COLO668 (cell line): ENCODE results near the gene OR4C45.
"Not testable (repeated sequence)": the region's sequence is repeated elsewhere in the genome, so short reads cannot be mapped to it uniquely, and the experiment has no call there.

ENCODE experiments used
- DNase-seq: peaks from one replicate; lab custom pipeline; 2025; ENCODE audit not compliant: unreplicated experiment; lab: John Stamatoyannopoulos, UW

Gene OR4C45

DNA sequence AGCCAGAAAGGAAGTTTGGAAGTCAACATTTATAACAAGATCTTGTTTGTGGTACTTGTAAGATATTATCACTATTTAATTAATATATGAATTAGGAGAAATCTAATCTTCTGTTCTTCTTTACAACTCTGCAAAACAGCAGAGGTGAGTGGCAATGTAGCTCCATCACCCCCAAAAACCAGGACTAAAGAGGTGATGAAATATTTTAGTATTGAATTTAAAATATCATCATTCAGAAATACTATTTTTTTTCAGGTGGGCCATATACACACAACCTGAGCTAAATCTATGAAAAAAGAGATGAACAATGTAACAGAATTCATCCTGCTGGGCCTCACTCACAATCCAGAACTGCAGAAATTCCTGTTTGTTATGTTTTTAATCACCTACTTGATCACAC, at the start of gene OR4C45:
OR4C45 (plus strand) TSS at position 301 of the 400 bp plus-strand sequence.
- no peak for DNase-seq

DNA sequence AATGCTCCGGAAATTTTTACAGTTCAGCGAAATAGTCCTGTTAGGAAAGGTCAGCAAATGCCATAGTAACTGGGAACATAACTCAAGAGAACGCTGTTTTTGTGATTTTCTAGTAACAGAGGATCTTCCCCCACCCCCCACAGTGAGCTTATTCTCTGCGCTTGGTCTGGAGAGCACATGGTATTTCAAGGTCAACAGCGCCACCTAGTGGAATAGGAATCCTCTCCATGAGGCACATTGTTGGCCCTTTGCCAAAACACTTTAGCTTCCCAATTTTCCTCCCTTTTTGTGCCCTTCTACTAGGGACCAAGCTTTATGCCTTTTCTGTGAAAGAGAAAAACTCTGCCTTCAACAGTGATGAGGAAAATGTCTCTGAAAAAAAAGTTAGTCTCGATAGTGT, 37.1 kb upstream of the OR4C45 start:
- peak; percentile 39 for DNase-seq

DNA sequence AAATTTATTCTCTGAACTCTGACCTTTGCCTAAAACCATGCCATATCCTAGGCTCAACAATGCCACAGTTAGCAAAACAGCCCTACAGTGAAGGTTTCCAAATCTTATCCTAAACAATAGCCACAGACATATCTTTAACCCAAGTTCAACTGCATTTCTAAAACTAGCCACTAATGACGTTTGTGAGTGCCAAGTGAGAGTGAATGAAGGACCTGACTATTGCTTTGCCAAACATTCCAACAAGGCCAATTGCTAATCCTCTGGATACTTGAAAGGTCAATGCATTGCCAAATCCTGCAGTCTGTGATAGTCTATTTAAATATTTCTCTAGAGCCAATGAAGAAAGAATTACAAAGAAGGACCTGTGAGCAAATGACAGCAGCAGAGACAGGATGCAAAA, 2.5 kb upstream of the OR4C45 start:
- no peak for DNase-seq

DNA sequence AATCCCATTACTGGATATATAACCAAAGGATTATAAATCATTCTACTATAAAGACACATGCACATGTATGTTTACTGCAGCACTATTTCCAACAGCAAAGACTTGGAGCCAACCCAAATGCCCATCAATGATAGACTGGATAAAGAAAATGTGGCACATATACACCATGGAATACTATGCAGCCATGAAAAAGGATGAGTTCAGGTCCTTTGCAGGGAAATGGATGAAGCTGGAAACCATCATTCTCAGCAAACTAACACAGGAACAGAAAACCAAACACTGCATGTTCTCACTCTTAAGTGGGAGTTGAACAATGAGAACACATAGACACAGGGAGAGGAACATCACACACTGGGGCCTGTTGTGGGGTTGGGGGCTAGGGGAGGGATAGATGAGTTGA, 3.6 kb downstream of the OR4C45 start:
- not testable (repeated sequence) for DNase-seq

DNA sequence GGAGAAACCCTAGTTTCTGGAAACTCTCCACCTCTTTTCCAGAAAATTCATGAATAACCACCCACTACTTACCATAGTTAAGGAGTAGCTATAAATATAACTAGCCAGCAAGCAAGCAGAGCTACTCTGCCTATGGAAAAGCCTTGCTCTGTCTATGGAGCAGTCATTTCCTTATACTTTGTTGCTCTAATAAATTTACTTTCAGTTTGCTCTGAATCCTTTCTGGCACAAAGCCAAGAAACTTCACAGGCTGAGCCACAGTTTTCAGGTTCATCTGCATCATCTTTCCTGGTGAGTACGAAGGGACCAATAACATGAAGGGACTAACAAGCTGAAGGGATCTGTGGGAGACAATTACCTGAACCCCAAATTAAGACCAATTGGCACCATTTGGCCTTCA, 4.6 kb downstream of the OR4C45 start:
- DNase-seq: no peak

DNA sequence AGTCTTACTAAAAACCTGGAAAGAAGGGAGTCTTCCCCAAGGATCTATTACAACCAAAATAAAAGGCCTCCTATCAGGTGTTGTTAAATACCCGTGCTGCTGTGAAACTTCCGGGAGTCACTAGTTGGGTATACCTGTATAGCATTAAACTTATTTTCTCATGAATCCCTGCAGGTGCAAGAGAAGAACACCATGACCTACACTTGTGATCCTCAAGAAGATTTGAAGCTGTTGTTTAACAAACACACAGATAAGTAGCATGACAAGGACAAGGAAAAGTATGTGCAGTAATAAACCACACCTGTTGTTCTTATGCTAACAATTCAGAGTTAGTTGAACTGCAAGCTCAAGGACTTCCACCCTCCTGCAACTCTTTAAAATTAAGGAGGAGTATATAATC, 12.0 kb downstream of the OR4C45 start:
- DNase-seq: no peak

DNA sequence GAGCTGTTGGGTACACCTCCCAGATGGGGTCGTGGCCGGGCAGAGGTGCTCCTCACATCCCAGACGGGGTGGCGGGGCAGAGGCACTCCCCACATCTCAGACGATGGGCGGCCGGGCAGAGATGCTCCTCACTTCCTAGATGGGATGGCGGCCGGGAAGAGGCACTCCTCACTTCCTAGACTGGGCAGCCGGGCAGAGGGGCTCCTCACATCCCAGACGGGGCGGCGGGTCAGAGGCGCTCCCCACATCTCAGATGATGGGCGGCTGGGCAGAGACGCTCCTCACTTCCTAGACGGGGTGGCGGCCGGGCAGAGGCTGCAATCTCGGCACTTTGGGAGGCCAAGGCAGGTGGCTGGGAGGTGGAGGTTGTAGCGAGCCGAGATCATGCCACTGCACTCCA, 30.4 kb downstream of the OR4C45 start:
- DNase-seq: not testable (repeated sequence)

DNA sequence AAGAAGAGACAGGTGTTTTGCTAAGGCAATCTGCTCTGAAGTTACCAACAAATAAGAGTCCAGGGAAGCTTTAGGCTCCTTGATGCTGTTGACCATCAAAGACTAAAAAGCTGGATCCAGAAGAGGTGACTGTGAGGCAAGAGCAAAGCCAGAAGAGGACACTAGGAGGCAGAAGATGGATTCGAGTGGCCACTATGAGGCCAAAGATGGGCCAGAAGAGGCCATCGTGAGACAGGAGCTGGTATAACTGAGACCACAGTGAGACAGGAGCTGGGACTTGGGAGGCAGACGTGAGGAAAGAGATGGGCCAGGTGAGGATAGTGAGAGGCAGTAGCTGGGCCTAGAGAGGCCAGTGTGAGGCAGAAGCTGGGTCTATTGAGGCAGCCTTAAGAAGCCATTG, 37.7 kb downstream of the OR4C45 start:
- no peak for DNase-seq

DNA sequence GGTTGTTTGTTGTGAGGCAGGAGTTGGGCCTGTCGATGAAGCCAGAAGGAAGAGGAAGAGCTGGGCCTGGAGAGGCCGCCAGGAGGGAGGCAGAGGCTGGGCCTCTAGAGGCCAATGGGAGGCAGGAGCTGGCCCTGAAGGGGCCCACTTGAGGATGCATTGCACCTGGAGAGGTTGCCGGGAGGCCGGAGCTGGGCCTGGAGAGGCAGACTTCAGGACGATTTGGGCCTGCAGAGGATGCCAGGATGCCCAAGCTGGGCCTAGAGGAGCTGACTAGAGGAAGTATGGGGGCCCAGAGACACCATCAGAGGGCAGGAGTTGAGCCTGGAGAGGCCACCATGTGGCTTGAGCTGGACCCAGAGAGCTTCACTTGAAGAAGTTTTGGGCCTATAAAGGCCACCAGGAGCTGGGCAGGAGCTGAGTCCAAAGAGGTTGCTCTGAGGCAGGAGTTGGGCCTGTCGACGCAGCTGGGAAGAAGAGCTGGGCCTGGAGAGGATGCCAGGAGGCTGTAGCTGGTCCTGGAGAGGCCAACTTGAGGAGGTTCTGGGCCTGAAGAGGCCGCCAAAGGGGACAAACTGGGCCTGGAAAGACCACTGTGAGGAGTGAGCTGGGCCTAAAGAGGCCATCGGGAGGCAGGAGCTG, 39.0 kb downstream of the OR4C45 start:
- no peak for DNase-seq

DNA sequence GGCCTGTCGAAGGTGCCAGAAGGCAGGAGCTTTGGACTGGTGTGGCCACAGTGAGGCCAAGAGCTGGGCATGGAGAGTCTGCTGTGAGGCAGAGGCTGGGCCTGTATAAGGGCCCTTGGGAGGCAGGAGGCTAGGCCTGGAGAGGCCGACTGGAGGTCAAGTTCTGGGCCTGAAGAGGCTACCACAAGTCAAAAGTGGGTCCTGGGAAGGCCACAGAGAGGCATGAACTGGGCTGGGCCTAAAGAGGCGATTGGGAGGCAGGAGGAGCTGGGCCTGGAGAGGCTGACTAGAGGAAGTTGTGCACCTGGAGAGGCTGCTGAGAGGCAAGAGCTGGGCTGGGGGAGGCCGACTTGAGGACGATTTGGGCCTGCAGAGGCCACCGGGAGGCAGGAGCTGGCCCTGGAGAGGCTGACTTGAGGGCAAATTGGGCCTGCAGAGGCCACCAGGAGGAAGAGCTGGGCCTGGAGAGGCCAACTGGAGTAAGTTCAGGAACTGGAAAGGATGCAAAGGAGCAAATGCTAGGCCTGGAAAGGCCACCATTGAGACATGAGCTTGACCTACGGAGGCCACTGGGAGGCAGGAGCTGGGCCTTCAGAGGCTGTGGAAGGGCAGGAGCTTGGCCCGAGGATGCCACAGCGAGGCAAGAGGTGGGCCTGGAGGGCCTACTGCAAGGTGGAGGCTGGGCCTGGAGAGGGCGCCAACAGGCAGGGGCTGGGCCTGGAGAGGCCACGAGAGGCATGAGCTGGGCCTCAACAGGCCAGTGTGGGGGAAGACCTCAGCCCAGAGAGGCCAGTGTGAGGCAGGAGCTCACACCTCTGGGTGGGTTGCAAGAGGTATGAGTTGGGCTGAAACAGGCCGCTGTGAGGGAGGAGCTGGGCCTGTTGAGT, 39.8 kb downstream of the OR4C45 start:
- no peak for DNase-seq

DNA sequence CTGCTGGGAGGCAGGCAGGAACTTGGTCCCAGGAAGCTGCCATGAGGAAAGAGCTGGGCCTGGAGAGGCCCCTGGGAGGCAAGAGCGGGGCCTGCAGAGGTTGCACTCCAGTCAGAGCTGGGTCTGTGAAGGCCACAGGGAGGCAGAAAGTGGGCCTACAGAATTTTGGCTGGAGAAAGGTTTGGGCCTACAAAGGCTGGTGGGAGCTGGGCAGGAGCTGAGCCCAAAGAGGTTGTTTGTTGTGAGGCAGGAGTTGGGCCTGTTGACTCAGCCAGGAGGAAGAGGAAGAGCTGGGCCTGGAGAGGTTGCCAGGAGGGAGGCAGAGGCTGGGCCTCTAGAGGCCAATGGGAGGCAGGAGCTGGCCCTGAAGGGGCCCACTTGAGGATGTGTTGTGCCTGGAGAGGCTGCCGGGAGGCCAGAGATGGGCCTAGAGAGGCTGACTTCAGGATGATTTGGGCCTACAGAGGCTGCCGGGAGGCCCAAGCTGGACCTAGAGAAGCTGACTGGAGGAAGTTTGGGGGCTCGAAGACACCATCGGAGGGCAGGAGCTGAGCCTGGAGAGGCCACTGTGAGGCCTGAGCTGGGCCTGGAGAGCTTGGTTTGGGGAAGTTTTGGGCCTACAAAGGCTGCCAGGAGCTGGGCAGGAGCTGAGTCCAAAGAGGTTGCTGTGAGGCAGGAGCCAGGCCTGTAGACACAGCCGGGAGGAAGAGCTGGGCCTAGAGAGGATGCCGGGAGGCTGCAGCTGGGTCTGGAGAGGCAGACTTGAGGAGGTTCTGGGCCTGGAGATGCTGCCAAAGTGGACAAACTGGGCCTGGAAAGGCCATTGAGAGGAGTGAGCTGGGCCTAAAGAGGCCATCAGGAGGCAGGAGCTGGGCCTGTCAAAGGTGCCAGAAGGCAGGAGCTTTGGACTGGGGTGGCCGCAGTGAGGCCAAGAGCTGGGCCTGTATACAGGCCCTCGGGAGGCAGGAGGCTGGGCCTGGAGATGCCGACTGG, 40.7 kb downstream of the OR4C45 start:
- DNase-seq: no peak

DNA sequence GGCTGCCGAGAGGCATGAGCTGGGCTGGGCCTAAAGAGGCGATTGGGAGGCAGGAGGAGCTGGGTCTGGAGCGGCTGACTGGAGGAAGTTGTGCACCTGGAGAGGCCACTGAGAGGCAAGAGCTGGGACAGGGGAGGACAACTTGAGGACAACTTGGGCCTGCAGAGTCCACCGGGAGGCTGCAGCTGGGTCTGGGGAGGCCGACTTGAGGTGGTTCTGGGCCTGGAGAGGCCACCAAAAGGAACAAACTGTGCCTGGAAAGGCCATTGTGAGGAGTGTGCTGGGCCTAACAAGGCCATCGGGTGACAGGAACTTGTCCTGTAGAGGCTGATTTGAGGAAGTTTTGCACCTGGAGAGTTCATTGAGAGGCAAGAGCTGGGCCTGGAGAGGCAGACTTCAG, 41.5 kb downstream of the OR4C45 start:
- no peak for DNase-seq

DNA sequence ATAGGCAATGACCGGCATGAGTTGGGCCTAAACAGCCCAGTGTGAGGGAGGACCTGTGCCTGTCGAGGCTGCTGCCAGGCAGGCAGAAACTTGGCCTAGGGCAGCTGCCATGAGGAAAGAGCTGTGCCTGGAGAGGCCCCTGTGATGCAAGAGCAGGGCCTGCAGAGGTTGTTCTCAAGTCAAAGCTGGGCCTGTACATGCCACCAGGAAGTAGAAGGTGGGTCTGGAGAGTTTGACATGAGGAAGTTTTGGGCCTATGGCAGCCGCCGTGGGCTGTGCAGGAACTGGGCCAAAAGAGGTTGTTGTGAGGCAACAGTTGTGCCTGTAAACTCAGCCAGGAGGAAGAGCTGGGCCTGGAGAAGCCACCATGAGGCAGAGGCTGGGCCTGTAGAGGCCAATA, 43.2 kb downstream of the OR4C45 start:
- DNase-seq: no peak

DNA sequence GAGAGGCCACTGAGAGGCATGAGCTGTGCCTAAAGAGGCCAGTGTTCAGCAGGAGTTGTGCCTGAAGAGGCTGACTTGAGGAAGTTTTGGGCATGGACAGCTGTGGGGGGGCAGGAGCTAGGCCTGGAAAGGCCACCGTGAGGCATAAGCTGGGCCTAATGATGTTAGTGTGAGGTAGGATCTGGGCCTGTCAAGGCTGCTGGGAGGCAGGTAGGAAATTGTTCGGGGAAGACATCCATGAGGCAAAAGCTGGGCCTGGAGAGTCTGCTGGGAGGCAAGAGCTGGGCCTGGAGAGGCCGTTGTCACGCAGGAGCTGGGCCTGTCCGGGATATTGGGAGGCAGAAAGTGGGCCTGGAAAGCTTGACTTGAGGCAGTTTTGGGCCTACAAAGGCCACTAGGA, 44.9 kb downstream of the OR4C45 start:
- no peak for DNase-seq

DNA sequence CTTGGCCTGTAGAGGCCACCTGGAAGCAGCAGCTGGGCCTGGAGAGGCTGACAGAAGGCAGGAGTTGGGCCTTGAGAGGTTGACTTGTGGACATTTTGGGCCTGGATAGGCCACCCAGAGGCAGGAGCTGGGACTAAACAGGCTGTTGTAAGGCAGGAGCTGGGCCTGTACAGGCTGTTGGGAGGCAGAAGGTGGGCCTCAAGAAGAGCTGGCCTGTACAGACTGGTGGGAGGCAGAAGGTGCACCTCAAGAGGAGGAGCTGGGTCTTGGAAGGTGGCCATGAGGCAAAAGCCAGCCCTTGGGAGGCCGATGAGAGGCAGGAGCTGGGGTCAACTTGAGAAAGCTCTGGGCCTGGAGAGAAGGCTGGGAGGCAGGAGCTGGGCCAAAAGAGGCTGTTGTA, 45.3 kb downstream of the OR4C45 start:
- no peak for DNase-seq

DNA sequence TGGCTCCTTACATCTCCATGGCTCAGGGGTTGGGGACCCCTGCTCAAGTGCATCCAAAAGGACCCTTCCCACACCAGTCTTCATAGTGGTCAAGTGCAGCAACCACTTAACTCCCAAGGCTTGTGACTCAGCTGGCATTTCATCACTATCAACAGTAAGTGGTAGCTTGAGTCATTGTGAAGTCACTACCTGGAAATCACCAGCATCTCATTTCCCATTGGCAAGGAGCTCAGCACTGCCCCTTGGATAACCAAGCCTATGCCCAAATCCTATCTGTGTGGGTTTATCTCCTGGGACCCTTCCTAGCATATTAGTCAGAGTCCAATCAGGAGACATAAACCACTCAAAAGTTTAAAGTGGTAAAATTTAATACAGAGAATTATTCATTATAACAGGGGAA, 46.3 kb downstream of the OR4C45 start:
- DNase-seq: not testable (repeated sequence)

DNA sequence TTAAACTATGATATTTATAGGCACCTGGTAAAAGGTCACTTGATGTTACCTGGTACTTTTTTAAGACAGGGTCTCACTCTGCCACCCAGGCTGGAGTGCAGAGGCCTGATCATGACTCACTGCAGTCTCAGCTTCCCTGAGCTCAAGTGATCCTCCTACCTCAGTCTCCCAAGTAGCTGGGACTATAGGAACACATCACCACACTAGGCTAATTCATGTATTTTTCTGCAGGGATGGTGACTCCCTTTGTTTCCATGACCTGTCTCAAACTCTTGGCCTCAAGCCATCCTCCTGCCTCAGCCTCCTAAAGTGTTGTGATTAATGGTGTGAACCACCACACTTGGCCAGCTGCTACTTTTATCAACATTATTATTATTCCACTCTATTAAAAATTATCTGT, 47.6 kb downstream of the OR4C45 start:
- DNase-seq: no peak
